HG03460 (cell line): ENCODE results near the gene NEURL1B.

Source experiments
- ATAC-seq: cut with Tn5 transposase; IDR thresholded peaks from one replicate; pipeline ENCODE4 v1.9.1; 2021; ENCODE audit not compliant: unreplicated experiment

Gene NEURL1B

DNA sequence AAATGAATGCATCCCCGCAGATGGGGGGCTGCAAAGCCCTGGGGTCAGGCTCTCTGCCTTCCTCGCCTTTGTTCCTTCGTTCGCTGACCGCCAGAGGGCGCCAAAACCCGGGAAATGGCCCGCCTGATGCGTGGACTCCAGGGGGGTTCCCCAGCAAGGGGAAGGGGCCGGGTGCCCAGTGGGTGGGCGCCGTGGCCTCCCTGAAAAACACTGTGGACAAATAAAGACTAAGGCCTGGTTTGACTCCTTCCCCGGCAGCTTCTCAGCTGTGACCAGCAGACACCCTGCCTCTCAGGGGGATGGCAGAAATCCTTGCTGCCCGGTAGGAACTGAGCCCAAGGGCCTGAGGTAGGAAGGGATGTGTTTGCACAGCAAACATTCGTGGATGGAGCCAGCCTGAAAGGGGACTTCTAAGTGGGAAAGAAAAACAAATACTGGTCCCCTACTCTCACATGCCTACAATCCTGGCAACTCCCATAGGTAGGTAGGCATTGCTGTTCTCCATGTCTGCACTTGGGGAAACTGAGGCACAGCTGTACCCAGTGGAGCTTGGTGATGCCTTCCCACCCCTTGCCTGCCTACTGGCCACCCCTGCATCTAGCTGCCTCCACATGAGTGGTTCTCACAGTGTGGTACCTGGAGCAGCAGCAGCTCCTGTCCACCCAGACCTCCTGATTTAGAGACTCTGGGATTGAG lies 72.2 kb downstream of the NEURL1B start:
- no peak for ATAC-seq

DNA sequence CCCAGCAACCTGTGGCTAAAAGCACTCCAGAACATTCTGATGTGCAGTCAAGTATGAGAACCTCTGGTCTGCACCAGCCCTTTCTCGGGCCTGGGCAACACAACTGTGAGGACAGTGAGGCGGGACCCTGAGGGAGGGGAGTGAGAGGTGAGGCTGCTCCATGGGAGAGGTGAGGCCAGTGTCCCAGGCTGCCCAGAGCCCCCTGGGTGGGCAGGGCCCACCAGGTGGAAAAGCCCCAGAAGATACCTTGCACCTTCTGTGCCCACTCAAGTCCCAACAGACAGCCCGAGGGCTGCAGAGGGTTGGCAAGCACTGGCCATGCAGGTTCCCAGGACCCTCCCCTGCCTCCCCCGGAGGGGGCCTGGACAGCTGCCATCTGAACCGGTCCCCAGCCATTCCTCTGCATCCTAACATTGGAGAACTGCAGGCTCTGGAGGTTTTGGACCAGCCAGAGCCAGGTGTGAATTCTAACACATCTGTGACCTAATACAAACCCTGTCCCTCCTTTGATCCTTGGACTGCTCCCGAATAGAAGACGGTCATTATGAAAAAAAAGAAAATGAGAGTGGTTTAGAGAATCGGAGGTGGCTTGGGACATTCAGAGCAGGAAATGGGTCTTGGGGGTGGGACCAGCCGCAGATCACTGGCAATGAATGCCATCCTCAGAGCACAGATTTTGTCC lies 72.9 kb downstream of the NEURL1B start:
- no peak for ATAC-seq

DNA sequence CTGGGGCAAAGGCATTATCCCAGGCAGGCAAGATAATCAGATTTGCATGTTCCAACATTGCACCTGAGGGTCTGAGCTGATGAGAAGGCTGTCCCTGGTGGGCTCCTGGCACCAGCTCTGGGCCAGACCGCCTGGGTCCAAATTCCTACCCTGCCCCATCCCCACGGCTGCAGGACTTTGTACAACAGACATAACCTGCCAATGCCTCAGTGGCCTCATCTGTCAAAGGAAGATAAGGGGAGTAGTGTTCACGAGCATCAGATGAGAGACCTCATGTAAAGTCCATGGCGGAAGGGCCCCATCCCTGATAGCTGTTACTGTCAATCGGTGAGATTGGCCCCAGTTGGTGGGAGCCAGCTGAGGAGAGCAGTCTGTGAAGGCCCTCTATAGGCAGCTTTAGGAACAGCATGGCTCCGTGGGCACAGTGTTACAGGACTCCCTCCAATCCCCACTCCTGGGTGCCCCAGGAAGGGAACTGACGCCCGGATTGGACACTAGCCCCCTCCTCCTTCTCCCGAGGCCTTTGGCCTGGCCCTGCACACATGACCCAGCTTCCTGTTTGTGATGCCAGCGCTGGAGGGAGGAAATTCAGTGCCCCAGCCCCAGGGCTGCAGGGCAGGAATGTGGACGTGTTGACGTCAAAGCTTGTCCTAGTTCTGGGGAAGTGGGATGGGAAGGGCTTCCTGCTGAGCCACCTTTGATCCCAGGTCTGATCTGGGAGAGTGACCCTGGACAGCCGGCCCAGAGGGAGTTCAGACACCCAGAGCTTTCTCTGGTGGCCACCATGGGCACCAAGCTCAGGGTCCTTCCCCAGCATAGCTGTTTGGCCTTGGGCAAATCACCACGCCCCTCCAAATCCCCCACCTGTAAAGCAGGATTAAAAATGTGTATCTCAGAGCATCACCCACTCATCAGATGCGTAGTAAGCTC lies 73.7 kb downstream of the NEURL1B start:
- ATAC-seq = peak; percentile 51

DNA sequence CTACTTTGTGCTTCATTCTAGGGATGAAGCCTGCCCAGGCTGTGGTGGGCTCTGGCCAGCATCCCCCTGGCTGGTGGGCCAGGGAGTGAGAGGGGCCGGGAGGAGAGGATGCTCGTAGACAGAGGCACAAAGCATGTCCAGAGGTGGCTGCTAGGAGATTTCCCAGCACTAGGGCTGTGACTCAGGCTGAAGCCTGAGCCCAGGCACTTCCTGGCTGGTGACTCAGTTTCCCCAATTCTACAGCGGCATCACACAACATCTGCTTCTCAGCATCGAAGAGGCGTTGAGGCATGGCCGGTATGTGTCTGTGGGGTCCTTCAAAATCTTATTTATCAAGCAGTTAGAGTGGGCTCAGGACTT lies 74.3 kb downstream of the NEURL1B start:
- no peak for ATAC-seq

DNA sequence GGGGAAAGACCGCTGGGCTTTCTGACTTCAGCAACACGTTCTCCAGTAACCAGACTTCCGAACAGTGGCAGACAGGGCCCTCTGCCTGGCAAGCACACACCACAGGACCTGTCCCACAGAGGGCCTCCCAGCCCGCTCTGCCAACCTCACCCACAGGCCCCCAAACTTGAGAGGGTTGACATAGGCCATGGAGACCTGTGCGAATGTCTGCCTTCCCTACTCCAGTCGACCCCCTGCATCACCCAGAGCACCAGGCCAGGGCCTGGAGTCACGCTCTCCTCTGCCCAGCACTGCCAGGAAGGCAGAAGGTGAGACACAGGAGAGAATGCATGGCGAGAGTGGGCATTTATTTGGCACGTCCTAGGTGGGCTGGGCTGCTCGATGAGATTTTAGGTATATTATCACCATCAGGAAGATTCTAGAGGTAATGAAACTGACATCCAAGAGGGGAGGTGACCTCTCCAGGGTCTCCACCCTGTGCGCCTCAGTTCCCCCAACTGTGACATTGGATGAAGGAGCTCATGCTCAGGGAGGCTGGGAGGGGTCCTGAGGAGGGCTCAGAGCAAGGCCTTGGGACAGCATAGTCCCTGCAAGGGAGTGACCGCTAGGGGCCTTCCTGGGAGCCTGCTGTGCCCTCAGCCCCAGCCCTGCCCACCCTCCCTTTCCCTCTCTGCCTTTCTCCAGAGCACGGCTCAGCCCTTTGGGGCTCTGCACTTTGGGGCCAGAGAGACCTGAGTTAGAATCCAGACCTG lies 75.0 kb downstream of the NEURL1B start:
- no peak for ATAC-seq

DNA sequence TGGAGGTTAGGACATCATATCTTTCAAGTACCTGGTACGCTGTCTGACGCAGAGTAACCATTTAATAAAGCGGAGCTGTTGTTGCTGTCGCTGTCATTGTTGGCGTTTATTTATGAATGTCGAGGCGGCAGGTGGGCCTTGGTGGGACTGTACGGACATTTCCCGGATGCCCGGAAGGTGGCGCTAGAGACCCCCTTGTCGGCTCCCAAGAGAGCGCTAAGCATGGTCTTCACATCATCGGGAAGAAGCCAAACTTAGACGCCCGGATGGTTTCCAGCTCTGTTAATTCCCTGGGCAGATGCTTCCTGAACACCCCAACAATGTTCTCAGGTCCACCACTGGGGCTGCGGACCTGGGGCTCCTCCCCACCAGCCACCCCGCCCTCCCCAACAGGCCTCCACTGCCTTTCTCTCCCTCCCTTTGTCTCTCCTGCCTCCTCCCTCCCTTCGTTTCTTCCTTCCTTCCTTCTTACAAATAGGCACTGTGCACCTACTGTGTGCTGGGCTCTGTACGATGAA lies 75.8 kb downstream of the NEURL1B start:
- ATAC-seq = no peak

DNA sequence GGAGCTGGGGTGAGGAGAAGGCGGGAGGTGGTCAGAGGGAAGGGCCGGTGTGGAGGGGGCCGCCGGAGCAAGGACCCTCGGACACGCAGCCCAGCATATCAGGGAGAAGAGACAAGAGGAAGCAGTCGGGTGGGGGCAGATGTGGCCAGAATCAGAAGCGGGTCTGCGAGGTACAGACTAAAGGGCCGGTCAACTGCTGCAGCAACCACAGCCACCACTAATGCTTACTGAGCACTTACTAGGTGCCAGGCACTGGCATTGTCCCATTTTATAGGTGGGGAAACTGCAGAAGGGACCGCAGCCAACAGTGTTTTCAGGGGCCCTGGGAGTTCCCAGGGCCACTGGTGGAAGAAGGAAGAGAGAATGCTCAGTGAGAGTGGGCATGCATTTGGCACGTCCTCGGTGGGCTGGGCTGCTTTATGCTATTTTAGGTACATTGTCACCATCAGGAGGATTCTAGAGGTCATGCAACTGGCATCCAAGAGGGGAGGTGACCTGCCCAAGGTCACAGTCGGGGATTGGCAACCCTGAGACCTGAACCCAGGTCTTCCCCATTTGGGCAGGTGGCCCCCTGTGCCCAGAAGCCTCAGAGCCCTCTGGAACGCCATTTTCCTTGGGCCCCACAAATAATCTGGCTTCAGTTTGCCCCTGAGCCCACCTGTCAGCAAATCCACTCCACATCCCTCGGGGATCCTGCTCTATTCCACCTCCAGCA lies 76.6 kb downstream of the NEURL1B start:
- ATAC-seq = no peak

DNA sequence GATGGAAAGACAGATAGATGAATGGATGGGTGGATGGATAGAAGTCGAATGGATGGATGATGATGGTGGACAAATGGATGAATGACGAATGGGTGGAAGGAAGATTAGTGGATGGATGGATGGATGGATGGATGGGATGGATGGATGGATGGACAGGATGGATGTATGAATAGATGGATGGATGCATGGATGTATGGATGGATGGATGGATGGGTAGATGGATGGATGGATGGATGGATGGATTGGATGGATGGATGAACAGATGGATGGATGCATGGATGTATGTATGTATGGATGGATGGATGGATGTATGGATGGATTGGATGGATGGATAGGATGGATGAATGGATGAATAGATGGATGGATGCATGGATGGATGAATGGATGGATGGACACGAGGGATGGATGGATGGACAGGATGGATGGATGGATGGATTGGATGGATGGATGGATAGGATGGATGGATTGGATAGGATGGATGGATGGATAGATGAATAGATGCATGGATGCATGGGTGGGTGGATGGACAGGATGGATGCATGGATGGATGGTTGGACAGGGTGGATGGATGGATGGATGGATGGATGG lies 77.6 kb downstream of the NEURL1B start:
- no peak for ATAC-seq

DNA sequence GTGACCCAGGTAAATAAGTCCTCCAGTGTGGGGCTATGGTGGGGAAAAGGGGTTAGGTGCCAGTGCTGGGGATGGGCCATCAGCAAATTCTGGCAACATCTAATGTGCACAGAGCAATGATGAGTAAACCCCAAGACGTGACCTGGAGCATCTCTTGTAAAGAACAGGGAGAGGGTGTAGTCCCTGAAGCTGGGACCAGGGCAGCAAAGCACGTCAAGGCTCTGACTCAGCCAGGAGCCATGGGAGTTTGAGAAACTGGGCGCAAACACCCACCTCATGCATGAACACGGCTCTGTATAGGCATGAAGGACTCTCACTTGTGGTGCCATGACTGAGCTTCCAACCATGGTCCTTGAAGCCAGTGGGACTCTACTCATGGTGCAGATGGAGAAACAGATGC lies 78.1 kb downstream of the NEURL1B start:
- ATAC-seq = no peak

DNA sequence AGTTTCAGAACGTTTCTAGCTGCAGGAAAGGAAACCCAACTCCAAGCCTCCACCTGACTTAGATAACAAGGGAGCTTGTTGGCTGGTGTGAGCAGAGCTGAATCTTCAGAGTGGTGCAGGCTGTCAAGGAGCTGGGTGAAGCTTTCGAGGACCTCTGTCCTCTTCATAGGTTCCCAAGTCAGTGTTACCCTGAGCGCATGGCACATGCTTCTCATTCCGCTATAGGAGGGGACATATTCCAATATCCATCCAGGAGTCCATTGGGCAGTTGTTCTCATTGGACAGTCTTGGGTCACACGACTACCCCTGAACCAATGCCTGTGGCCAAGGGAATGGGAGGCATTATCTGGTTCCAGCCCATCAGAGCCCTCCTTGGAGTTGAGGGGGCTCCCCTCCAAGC lies 79.6 kb downstream of the NEURL1B start:
- ATAC-seq = no peak

DNA sequence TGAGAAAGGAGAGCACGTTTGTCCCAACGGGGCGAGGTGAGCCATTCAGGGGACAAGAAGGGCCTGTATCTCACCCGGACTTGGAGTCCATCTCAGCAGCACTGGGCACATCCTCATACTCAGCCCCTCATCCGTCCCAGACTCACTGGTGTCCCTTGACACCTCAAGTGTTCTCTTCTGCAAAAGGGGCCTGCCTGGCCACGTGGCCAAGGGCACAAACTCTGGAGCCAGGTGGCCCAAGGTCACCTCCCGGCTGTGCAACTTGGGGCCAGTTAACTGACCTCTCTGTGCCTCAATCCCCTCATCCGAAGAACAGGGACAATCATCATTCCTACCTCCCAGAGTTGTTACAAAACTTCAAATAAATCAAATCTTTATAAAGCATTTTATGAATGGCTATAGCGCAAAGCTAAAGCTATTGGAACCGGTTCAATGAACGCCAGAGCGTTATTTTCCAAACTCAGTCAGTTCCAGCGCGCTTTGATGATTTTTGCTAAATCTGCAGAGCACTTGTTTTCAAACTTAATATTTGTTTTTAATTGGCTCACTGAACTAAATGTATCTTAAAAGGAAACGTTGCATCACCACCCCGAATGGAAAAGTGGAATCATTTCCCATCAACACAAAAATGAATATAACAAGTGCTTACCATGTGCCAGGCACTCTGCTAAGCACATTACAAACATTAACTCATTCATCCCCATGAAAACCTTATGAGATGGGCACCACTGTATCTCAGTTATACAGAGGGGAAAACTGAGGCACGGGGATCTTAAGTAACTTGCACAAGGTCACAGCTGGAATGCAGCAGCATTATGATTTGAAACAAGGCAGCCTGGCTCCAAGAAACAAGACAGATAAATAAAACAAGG lies 80.6 kb downstream of the NEURL1B start:
- no peak for ATAC-seq

DNA sequence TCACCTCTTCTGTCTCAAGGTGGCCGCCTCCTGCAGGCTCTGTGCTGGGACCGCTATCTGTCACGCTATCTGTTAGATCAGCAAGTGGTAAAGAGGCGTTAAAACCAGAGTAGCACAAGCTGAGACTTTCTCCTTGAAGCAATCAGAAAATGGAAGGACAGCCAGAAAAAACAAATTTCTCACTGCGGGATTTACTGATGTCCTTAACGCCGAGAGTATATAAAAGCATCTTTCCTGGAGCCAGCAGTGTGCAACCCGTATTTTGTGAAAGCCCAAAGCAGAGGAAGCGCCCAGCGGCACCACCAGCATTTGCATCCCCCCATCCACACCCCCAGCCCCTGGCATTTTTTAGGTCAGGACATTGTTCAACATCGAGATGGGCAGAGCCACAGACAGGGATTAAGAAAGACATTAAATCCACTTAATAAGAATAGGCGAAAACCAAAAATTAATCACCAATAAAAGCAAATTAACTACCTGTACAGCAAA lies 81.3 kb downstream of the NEURL1B start:
- no peak for ATAC-seq

DNA sequence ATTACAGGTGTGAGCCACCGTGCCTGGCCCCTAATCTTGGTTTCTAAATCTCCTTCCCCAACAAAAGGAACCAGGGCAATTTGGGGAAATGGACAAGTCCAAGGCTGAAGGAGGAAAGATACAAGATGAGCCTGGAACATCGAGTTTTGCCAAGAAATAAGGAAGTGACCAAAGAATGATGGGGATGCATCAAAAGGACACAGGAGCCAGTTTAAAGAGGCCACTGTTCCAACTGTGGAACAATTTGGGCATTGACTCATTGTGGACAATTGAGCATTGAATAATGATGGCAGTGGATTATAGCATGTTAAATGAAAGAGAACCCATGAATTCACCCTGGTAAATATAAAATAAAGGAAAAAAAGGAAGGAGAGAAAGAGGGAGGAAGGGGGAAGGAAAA lies 82.4 kb downstream of the NEURL1B start:
- ATAC-seq = no peak

DNA sequence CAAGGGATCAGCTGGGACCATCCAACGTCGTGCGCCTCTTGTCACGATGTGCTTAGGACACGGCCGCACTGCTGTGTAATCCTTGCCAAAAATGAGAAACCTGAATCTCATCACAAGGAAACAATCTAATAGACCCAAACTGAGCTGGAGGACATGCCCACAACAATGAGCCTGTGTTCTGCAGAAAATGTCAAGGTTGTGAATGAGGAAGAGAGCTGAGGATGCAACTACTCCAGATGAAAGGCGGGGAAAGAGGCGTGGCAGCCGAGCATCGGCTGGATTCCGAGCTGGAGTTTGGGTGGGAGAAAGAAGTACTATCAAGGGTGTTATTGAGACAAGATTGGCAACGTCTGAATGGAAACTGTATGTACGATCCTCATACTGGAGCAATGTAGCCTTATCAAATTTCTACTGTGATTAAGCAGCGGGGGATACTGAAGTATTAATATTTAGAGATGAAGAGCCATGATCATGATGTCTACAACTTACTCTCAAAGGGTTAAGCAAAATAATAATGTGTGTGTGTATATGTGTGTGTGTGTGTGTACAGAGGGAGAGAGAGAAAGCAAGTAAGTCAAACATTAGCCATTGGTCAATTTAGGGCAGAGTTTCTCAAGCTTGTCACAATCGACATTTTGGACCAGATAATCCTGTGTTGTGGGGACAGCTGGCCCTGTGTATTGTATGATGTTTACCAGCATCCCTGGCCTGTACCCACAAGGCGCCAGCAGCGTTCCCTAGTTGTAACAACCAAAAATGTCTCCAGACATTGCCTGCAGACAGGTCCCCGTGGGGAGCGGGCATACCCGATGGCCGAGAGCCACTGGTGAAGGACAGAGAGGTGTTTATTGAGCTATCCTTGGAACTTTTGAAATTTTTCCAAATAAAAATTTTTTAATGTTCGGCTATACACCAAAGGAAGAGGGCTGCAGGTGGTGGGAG lies 83.5 kb downstream of the NEURL1B start:
- no peak for ATAC-seq

DNA sequence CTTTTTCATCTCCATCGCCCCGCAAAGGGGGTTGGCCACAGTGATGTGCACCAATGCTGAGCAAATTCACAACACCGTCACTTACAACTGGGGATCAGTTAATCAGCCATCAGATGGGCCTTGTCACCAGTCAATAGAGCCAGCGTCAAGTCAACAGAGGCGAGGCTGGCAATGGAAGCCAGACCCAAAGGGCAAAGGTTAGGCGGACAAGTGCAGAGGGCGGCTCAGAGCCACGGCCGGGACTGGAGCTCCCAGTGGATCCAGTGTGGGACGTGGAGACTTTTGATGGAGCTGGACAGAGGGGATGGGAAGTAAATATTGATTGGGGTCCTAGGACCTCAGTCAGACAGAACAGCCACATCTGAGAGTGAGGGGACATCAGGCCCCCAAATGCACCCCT lies 84.2 kb downstream of the NEURL1B start:
- ATAC-seq = no peak

DNA sequence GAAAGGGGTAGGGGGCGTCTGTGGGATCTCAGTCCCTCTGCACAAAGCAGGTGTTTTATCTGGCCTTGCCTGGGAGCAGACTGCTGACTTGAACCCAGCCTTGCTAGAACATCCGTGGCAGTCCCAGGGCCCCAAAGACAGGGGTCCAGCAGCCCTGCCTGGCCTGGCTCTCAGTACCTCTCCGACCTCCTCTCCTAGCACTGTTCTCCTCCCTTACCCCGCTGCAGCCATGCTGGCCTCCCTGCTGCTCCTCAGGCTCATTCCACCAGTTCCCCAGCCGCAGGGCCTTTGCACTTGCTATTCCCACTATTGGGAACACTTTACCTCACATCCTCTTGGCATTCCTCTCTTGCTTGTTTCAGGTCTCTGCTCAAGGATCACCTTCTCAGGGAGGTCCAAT lies 84.7 kb downstream of the NEURL1B start:
- no peak for ATAC-seq

DNA sequence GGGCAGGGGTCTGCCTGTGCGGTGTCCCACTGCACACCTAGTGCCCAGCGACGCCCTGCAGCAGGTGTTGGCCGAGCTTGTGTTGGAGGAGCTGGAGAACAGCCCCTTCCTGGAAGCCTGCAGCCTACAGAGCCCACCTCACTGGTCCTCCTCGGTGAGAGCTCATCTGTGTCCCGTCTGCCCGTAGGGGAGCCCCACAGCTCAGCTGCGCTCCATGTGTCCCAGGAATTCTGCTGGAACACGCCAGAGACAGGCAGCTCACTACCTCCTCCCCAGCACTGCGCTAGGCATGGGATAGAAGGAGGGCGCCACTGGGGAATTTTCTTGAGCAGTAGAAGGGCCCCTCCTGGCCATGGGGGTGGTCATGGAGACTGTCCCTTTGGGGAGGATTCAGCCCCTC lies 85.9 kb downstream of the NEURL1B start:
- no peak for ATAC-seq

DNA sequence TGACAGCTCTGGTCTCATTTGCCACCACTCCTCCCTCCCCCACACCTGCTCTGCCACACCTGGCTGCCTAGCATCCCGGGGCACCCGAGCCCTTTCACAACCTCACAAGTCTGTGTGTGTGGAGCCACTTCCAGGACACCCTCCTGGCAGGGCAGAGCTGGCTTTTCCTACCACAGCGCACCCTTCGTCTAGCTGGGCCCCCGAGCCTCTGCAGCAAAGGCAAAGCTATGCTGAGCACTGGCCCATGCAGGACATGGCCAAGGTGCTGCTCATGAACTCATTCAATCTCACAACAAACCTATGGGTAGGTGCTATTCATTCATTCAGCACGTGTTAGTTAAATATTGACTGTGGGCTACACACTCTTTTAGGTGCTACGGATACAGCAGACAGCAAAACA lies 86.5 kb downstream of the NEURL1B start:
- ATAC-seq = no peak
